Fibroblast of mammary gland (primary cell): ENCODE measurements around the gene VAMP7.
"Not testable (repeated sequence)": the region's sequence is repeated elsewhere in the genome, so short reads cannot be mapped to it uniquely, and the experiment has no call there.

Experiments
- DNase-seq: peaks from one replicate; pipeline ENCODE4 v3.0.0-alpha.2; 2010; ENCODE audit warnings: low read depth
- H3K4me3 ChIP-seq: 2 replicates; pipeline ENCODE4 v1.5.1; 2011; ENCODE audit warnings: low read depth, mild to moderate bottlenecking, low read length, moderate library complexity; ENCODE audit not compliant: control insufficient read depth
- TF ChIP-seq, protein P1 (sequence below): conservative IDR thresholded peaks from 2 replicates; pipeline ENCODE4 v1.5.1; 2011; ENCODE audit warnings: low read depth, low read length, inconsistent platforms; ENCODE audit not compliant: control insufficient read depth, insufficient read depth

VAMP7 gene

DNA sequence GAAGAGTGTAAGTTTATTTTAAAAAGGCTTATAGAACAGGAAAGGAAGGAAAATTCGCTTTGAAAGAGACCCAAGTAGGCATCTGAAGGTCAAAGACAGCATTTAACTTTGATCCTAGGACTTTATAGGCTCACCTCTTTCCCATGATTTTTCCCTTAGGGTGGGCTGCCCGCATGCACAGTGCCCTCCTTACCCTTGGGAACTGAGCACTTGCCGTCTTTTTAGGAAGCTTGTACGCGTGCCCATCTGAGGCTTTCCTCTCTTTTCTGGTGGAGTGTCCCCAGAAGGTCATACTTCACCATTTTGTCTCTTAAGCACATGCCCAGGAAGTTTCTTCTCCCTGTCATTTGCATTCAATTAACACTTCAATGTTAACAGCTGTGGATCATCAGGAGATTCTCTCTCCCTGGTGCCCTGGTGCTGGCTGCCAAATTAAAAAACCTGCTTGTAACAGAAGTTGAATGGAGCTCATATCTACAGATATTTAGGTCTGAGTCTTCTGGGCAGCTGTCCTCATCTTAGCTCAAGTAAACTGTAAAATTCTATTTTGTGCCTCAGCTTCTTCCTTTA is 78.0 kb downstream of the VAMP7 start:
- TF ChIP-seq, protein P1, sequence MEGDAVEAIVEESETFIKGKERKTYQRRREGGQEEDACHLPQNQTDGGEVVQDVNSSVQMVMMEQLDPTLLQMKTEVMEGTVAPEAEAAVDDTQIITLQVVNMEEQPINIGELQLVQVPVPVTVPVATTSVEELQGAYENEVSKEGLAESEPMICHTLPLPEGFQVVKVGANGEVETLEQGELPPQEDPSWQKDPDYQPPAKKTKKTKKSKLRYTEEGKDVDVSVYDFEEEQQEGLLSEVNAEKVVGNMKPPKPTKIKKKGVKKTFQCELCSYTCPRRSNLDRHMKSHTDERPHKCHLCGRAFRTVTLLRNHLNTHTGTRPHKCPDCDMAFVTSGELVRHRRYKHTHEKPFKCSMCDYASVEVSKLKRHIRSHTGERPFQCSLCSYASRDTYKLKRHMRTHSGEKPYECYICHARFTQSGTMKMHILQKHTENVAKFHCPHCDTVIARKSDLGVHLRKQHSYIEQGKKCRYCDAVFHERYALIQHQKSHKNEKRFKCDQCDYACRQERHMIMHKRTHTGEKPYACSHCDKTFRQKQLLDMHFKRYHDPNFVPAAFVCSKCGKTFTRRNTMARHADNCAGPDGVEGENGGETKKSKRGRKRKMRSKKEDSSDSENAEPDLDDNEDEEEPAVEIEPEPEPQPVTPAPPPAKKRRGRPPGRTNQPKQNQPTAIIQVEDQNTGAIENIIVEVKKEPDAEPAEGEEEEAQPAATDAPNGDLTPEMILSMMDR = no peak
- no peak for DNase-seq

DNA sequence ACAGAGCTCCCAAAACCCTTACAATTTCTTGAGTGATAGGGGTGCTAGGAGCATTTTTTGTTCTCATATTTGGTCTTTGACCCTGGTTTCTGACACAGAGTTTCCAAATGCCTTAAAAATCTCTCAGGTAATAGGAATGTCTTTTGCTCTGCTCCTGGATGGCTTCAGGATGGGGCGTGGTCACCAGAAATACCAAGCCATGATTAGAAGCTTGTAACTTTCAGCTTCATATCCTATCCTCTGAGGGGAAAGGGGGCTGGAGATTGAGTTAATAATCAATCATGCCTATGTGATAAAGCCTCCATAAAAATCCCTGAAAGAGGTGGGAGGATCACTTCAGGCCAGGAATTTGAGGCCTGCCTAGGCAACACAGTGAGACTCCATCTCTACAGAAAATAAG is 81.8 kb downstream of the VAMP7 start:
- H3K4me3 ChIP-seq = no peak overlapping the region
- no peak for DNase-seq
- TF ChIP-seq, protein P1 = no peak

More for the DNA sequence above, 78.0 kb downstream of the VAMP7 start:
- H3K4me3 ChIP-seq = no peak overlapping the region

DNA sequence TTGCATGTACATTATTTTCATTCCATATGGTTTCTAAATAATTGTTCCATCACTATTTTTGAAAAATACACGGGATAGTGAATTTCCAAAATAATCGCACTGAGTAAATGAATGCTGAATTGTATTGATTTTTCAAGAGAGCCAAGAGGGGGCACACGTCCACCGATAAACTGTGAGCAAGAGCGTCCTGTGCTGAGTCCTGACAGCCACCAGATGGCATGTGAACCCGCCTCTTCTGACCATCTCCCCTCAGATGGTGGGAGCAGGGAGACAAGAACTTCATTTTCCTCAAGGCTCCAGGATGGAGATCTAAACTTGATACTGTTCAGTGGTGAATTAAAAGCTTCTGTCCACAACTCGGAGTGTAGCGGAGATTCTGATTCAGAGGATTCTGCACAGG is 85.7 kb downstream of the VAMP7 start:
- H3K4me3 ChIP-seq = no peak overlapping the region
- DNase-seq = peak; percentile 45
- TF ChIP-seq, protein P1 = peak; percentile 37

DNA sequence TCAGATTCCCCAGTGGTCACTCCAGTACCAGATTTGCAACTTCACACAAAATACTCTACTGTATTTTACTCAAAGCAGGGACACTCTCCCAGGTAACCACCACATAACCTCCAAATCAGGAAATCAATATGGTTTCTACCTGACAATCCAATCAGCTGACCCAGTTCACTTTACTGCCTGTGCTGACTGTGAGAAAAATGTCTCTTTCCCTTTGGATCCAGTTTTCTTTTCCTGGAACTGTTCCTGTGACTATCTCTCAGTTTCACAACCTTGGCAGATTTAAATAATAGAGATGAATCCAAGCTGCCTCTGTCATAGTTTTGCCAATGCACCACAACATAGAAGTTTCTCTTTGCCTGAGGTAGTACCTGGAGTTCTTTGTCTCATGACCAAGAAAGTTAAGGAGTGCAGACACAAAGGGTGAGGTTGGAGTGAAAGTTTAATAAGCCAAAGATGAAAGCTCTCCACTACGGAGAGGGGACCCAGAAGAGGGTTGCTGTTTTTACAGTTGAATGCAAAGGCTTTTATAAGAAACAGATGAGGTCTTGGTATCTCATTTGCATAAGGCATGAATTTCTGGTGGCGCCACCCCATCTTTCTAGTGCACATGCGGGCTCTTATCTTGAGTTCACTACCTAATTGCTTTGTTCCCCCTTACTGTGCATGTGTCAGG is 86.6 kb downstream of the VAMP7 start:
- no peak overlapping the region for H3K4me3 ChIP-seq
- no peak for DNase-seq
- TF ChIP-seq, protein P1 = no peak

DNA sequence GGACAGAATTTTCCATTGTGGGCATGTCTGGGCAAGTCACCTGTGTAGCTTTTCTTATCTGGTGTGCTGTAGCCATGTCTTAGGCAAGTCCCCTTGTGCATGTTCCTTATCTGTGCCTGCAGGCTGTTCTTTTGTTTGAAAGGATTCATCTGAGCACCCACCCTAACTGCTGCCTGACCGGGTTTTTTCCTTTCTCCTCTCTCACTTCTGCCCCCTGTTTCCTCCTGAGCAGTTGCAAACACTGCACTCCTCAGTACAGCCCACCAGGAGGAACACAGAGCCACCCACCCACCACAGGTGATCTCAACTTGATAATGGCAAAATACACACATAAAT is 87.1 kb downstream of the VAMP7 start:
- DNase-seq = no peak
- TF ChIP-seq, protein P1 = no peak
- no peak overlapping the region for H3K4me3 ChIP-seq

DNA sequence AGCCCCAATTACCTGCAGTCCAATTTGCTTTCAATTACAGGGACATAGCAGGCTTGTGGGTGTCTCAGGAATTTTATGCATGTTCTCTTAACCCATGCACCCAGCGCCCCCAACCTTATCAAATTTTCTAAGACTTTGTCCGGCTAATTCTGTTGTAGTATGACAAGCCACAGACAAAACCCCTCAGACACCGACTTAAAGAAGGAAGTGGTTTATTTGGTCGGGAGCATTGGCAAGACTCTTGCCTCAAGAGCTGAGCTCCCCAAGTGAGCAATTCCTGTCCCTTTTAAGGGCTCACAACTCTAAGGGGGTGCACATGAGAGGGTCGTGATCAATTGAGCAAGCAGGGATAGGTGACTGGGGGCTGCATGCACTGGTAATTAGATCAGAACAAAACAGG is 87.6 kb downstream of the VAMP7 start:
- no peak overlapping the region for H3K4me3 ChIP-seq
- DNase-seq = no peak
- TF ChIP-seq, protein P1 = no peak

DNA sequence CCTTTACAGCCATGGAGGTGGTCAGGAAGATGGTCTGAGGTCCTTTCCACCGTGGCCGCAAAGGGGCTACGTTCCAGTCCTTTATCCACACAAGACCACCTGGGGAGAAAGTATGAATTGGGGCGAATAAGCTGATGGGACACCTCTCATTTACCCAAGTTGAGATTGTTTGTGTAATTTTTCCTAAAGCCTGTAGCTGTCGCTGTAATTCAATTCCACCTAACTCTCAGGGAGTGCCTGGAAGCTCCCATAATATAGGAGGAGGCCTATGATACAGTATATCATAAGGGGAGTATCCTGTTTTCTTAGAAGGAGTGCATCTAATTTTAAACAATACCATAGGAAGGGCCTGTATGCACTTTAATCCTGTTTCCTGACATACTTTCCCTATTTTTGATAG is 90.5 kb downstream of the VAMP7 start:
- H3K4me3 ChIP-seq, DNase-seq: not testable (repeated sequence)

DNA sequence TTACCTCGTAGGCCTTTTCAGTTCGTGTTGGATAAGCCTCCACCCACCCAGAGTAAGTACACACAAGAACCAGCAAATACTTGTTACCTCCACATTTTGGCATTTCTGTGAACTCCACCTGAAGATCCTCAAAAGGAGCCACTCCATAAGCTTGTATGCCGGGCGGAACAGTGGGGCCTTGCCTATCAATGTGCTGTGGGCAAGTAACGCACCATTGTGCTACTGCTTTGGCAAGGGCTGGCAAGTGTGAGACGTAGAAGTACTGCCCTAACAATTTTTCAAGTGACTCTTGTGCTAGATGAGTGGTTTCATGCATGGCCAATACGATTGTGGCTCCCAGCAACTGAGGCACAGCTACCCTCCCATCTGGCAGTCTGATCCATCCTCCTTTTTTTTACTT is 91.1 kb downstream of the VAMP7 start:
- H3K4me3 ChIP-seq, DNase-seq: not testable (repeated sequence)
